DMS 273 (cell line): ENCODE data around the gene BIRC7.
A peak's percentile ranks its signal among the peaks of the same experiment; 100 is the strongest.

Experiments used
- DNase-seq: peaks from one replicate; lab custom pipeline; 2025; ENCODE audit not compliant: unreplicated experiment; lab: John Stamatoyannopoulos, UW

BIRC7 gene

GRCh38 chr20:63224412-63225081, 11.2 kb upstream of the BIRC7 start:
- DNase-seq = peak; percentile 64

GRCh38 chr20:63225082-63225454, 10.6 kb upstream of the BIRC7 start:
- DNase-seq = no peak

GRCh38 chr20:63226042-63226943, 9.4 kb upstream of the BIRC7 start:
- no peak for DNase-seq

DNA sequence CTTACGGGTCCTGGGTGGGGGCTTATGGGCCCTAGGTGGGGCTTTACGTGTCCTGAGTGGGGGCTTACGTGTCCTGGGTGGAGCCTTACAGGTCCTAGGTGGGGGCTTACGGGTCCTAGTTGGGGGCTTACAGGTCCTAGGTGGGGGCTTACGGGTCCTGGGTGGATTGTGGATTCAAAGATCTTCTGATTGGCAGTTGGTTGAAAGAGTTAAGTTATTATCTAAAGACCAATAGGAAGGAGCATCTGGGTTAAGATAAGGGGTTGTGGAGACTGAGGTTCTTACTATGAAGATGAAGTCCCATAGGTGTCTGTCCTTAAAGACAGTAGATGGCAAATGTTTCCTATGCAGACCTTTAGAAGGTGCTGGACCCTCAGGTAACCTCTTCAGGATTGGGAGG, 8.4 kb upstream of the BIRC7 start:
- DNase-seq = no peak

GRCh38 chr20:63228806-63229205, 6.9 kb upstream of the BIRC7 start:
- peak; percentile 57 for DNase-seq

- peak; percentile 74 for DNase-seq
These were observed 4.9 kb upstream of the BIRC7 start for GRCh38 chr20:63230800-63231268.

- no peak for DNase-seq
These were observed 3.3 kb upstream of the BIRC7 start for GRCh38 chr20:63232235-63233060.

DNA sequence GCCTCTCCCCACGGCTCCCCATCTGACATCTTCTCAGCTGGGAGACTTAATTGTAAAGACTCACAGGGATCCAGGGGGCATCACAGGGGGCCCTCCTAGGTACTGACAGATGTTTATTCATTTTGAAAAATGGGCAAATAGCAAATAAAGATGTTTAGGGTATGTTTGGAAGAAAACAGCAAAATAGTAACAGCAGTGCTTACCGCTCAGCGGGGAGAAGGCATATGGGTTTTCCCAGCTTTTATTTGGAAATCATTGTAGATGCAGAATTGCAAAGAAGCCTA, 2.7 kb upstream of the BIRC7 start:
- DNase-seq = no peak

DNA sequence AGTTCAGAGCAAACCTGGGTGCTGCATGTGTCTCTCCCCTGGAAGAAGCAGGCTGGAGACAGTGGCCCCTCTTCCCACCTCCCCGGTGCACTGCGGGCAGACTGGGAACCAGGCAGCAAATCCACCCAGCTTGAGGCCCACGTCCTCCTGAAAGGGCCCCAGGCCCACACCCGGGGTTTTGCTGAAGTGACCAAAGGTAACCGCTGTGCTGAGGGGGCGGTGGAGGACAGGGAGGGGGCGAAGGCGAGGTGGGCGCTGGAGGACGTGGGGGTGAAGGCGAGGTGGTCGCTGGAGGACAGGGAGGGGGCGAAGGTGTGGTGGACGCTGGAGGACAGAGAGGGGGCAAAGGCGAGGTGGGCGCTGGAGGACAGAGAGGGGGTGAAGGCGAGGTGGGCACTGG, 1.8 kb upstream of the BIRC7 start:
- DNase-seq = no peak

GRCh38 chr20:63234693-63235398, 859 bp upstream of the BIRC7 start:
- DNase-seq = peak; percentile 57

DNA sequence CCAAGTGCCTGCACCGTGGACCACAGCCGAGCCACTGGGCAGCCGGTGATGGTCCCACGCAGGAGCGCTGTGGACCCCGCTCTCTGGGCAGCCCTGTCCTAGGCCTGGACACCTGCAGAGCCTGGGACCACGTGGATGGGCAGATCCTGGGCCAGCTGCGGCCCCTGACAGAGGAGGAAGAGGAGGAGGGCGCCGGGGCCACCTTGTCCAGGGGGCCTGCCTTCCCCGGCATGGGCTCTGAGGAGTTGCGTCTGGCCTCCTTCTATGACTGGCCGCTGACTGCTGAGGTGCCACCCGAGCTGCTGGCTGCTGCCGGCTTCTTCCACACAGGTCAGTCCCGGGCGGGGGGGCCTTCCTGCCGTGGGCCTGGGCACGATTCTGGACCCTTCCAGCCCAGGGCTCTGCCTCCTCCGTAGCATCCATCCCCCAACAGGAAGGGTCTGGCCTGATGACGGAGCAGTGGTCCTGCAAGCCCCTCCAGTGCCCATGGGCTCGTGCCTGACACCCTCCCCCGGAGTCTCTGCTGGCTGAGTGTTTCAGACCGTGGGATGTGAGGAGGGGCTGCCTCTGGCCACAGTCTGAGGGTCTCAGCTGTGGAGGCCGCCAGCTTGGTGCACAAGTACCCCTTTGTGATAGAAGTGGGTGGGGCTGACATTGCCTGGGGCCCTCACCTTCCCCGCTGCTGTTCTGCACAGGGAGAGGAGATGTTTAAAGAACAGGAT, 572 bp downstream of the BIRC7 start:
- no peak for DNase-seq

GRCh38 chr20:63238031-63238430, 2.3 kb downstream of the BIRC7 start:
- DNase-seq = no peak

- no peak for DNase-seq
These were observed 2.9 kb downstream of the BIRC7 start for GRCh38 chr20:63238514-63239125.

DNA sequence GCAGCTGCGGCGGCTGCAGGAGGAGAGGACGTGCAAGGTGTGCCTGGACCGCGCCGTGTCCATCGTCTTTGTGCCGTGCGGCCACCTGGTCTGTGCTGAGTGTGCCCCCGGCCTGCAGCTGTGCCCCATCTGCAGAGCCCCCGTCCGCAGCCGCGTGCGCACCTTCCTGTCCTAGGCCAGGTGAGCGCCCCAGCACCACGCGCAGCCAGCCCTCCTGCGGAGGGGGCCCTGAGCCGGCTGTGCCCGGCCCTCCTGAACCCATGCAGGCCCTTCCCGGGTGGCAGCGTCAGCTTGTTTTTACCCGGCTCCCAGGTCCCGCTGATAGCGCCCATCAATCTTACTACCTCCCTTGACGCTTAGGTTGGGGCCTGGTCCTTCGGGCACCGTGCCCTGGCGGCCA, 3.7 kb downstream of the BIRC7 start:
- DNase-seq = no peak

GRCh38 chr20:63240004-63240403, 4.3 kb downstream of the BIRC7 start:
- no peak for DNase-seq

DNA sequence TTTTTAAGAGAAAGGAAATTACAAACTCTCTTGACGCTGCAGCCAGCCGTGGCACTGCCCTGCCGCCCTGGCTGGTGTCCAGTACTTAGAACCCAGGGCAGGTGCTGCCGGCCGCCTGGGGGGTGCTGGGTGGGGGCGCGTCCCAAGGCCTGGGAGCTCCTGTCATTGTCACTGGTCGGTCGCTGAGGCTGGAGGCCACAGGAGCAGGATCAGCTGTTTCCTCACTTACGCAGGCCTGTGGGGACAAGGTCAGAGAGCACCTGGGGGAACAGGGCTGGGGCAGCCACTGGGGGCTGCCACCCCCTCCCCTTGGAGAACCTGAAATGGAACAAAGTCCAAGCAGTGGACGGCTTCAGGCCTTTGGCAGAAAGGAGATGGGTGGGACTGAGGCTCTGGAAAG, 5.6 kb downstream of the BIRC7 start:
- DNase-seq = no peak

DNA sequence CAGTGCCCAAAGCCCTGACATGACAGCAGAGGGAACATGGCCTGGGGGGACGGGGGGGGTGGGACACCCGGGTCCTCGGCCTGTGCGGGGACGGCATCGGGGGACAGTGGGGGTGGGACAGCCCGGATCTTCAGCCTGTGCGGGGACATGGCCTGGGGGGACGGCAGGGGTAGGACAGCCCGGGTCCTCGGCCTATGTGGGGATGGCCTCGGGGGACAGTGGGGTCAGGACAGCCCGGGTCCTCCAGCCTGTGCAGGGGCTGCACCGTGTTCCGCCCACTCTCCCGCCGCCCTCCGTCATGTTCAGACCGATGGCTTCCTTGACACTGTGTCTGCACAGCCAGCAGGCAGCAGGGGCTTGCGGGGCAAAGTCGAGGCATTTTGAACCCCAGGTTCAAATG, 7.0 kb downstream of the BIRC7 start:
- DNase-seq = no peak

GRCh38 chr20:63243604-63244247, 8.0 kb downstream of the BIRC7 start:
- DNase-seq = no peak

GRCh38 chr20:63244468-63244867, 8.8 kb downstream of the BIRC7 start:
- DNase-seq = no peak
